Measurements from ENCODE around the gene SH3YL1.

The SH3YL1 gene

GRCh38 chr2:228518-229278 is 35.1 kb downstream of the SH3YL1 start:
- H3K27ac ChIP-seq: no peak overlapping the region

DNA sequence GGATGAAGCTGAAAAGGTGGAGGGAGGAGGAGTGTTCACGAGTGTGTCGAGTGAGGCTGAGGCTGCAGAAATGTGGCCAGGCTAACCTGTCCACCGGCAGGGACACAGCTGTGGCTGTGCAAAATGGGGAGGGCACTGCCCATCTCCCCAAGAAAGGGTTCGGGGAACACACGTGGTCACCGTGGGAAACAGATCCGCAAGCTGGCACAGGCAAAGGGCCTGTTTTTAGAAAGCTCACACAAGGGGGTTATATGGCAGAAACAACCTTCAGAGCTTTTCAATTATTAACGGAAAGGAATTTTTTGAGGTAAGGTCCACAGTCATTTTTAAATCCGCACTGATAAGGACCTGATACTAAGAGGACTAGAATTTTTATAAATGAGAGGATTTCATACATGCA is 35.7 kb downstream of the SH3YL1 start:
- no peak overlapping the region for H3K27ac ChIP-seq
- DNase-seq (ENCODE audit: low read depth, low spot score): no peak

More at GRCh38 chr2:228518-229278, 35.1 kb downstream of the SH3YL1 start:
- DNase-seq (ENCODE audit: low read depth, low spot score): no peak

DNA sequence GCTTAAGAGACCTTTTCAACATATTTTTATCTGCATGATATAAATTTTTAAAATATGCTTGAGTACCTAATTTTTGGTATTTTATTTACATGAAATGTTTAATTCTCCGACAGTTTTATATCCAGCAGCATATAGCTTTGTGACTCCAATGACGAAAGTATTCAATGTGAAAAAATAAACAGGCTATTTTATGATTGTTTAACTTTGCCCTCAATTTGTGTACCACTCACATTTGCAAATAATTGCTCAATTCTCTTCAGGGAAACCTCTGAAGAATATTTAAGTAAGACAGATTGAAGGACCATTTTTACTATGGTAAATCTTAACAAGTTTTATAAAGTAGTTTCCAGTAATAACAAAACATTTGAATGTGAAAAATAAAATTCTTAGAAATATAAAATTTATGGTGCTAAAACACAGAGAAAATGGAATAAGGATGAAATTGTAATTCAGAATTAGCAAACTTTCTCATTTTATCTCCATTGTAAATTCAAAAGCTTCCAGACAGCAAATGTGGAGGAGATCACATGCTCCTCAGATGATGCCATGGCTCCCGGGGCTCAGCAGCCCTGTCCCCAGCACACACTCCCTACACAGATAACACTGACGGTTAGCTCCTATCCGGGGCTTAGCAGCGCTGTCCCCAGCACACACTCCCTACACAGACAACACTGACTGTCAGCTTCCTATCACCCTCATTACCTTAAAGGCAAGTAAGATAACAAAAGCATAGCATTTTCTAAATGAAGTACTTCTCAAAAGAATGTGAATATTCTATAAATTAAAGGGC is 39.7 kb downstream of the SH3YL1 start:
- no peak overlapping the region for H3K27ac ChIP-seq
- DNase-seq (ENCODE audit: low read depth, low spot score): no peak

DNA sequence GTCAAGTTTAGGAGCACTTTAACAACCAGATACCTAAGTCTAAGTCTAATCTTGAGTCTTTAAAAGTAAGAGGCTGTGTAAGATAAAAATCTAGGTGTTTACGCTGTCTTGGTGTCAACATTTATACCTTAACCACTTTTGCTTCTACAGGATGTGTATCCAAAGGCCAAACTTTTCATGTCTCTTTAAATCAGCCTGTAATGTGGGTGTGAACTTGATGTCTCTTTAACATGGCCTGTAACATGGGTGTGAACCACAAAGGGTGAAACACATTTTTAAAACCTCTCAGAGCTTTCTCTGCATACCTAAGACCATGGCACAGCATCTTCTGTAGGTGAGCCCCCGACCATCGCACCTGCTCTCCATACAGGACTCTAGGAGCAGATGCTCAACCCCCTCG is 40.4 kb downstream of the SH3YL1 start:
- DNase-seq (ENCODE audit: low read depth, low spot score): no peak

DNA sequence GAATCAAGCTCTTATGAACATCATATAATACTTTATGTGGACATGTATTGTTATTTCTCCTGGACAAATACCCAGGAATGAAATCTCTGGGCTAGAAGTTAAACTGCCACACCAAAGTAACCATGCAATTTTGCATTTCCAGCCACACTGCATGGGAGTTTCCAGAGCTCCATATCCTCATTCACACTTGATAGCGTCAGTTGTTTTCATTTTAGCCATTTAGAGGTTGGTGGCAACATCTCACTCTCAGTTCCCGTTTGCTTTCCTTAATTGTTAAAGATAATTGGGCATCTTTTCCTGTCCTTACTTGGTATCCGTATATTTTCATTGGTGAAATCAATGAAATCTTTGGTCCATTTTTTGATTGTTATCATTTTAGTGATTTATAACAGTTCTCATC is 47.8 kb downstream of the SH3YL1 start:
- no peak for DNase-seq (ENCODE audit: low read depth, low spot score)

More for the DNA sequence above, 40.4 kb downstream of the SH3YL1 start:
- H3K27ac ChIP-seq: no peak overlapping the region

GRCh38 chr2:213932-214693 is 49.7 kb downstream of the SH3YL1 start:
- DNase-seq (ENCODE audit: low read depth, low spot score): no peak
- H3K27ac ChIP-seq: no peak overlapping the region

More for the DNA sequence above, 47.8 kb downstream of the SH3YL1 start:
- H3K27ac ChIP-seq: no peak overlapping the region

- H3K27ac ChIP-seq: no peak overlapping the region
- DNase-seq (ENCODE audit: low read depth, low spot score): no peak
These were observed 52.2 kb downstream of the SH3YL1 start for GRCh38 chr2:211486-212184.

DNA sequence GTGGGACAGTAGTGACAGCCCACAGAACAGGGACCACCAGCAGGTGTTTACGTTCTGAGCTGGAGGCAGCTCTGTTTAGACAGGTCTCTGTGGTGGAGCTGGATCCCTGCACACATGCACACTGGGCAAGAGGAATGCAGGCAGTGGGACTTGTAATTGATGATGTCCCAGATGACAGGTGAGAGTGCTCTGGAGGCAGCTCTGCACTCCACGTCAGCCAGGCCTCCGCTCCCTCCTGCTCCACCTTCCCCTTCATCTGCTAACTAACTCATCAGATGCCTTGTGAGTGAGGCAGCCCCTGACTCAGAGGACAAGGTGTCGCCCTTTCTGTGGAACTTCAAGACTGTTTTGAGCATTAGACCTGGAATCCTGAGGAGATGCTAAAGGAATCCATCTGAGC is 53.2 kb downstream of the SH3YL1 start:
- H3K27ac ChIP-seq: no peak overlapping the region
- DNase-seq (ENCODE audit: low read depth, low spot score): peak; percentile 64

GRCh38 chr2:209470-209869 is 54.4 kb downstream of the SH3YL1 start:
- DNase-seq (ENCODE audit: low read depth, low spot score): no peak
- H3K27ac ChIP-seq: no peak overlapping the region

GRCh38 chr2:208335-208734 is 55.5 kb downstream of the SH3YL1 start:
- H3K27ac ChIP-seq: no peak overlapping the region
- DNase-seq (ENCODE audit: low read depth, low spot score): no peak

DNA sequence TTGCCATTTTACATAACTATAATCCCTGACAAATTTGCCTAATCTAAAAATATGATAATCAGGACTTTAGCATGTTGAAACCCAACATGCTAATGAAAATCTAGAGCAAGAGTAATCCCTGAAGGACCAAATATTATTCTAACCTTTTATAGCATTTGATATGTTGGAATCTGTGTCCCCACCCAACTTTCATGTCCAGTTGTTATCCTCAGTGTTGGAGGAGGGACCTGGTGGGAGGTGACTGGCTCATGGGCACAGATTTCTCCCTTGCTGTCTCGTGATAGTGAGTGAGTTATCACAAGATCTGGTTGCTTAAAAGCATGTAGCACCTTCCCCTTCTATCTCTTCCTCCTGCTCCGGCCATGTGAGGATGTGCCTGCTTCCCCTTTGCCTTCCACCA is 59.8 kb downstream of the SH3YL1 start:
- no peak for DNase-seq (ENCODE audit: low read depth, low spot score)
- H3K27ac ChIP-seq: no peak overlapping the region

DNA sequence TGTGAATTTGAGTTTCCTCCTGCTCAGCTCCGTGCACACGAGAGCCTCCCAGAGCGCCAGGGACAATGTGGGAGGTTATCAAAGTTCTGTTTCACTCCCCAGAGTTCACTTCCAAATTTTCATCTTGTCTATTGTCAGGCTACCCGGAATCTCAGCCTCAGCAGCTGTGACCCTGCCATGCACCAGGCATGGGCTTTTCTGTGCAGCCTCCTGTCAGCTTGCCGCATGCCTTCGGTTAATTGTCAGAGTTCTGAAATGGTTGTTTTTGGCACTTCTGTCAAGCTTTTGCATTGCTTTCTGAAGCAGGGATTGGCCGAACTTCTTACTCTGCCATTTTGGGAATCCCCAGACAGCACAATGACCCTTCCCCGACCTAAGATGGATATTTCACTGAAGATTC is 60.4 kb downstream of the SH3YL1 start:
- no peak overlapping the region for H3K27ac ChIP-seq
- DNase-seq (ENCODE audit: low read depth, low spot score): no peak

- no peak overlapping the region for H3K27ac ChIP-seq
- no peak for DNase-seq (ENCODE audit: low read depth, low spot score)
These were observed 60.9 kb downstream of the SH3YL1 start for GRCh38 chr2:202945-203344.

DNA sequence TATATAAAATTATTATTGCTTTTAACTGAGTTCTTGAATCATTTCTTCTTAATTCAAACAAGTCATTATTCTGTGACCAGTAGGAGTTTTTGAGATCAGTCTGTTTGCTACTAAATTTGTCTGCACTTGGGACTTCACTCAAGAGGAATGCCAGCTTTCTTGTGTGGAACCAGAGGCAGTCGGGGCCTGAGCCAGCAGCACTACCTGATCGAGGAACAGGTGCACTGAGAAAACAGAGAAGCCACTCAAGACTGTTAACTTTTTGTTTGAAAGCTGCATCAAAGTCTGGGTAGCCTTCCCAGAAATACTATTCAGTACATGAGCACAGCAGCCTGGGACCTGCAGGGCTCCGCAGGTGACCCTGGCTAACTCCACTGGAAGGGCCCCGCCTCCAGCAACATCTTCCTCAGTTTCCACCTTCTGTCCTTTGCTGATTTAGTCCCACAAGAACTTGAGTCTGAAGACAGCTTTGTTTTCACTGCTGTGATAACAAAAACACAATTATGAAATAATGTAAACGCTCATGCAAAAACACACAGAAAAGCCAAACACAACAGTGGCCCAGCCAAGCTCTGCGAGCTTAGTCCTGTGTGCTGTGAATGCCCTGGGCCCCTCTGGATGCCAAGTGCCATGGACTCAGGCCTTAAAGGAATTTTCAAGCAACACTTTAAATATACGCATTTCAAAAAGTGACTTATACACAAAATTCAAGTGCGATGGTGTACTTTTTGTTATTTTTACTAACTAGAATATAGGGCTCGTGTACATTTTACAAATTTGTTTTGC is 62.0 kb downstream of the SH3YL1 start:
- no peak for DNase-seq (ENCODE audit: low read depth, low spot score)
- no peak overlapping the region for H3K27ac ChIP-seq

- no peak overlapping the region for H3K27ac ChIP-seq
- no peak for DNase-seq (ENCODE audit: low read depth, low spot score)
These were observed 64.5 kb downstream of the SH3YL1 start for GRCh38 chr2:199041-199966.

DNA sequence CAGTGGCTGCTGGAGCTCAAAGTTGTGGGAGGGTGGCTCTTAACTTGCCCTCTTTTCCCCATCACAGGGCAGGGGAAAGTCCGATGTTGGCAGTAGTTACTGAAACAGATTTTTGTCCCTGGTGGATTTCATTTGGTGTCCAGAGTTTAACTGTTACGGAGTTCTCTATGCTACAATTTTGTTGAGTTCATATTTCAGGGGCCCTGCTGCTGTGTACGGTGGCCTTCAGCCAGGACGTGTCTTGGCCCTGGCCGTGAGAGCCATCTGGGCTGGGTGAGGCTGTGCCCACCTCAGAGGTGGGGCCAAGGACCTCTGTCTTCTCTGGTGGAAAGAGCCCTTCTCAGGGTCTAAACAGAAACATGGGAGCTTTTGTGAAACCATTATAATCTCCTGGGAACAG is 67.4 kb downstream of the SH3YL1 start:
- no peak overlapping the region for H3K27ac ChIP-seq

DNA sequence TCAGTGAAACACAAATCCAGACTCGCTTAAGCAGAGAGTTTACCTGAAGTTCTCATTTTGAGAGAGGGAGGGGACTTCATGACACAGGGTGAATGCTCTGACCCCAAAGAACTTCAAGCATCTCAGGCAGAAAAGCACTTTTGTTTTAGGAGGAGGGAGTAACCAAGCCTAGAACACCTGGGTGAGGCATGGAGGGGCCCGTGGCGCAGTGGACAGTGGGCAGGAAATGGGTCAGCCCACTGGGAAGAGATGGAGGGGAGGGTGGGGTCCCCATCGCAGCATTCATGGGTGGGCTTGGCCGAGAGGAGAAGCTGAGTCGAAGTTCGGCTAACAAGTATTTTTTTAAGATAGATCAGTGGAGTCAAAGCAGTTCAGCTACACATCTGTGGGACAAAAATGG is 67.9 kb downstream of the SH3YL1 start:
- H3K27ac ChIP-seq: no peak overlapping the region

More for the DNA sequence above, 67.4 kb downstream of the SH3YL1 start:
- DNase-seq (ENCODE audit: low read depth, low spot score): no peak

GRCh38 chr2:193141-193671 is 70.6 kb downstream of the SH3YL1 start:
- H3K27ac ChIP-seq: peak overlapping the region; percentile 13
- DNase-seq (ENCODE audit: low read depth, low spot score): peak; percentile 12

More for the DNA sequence above, 67.9 kb downstream of the SH3YL1 start:
- DNase-seq (ENCODE audit: low read depth, low spot score): no peak
